IPS DF 4.7 (cell line): ENCODE measurements around the gene GCDH.

Experiments
- DNase-seq: peaks from one replicate; pipeline ENCODE4 v3.0.0-alpha.2; 2013; ENCODE audit warnings: low spot score; ENCODE audit errors: extremely low read depth

GCDH gene

GRCh38 chr19:12938779-12939601, 48.0 kb downstream of the GCDH start:
- no peak for DNase-seq

- DNase-seq: no peak
Measured at GRCh38 chr19:12939975-12940423, 49.0 kb downstream of the GCDH start.

GRCh38 chr19:12940897-12941296, 49.9 kb downstream of the GCDH start:
- DNase-seq: no peak

- DNase-seq: no peak
Measured at GRCh38 chr19:12943437-12944044, 52.6 kb downstream of the GCDH start.

- no peak for DNase-seq
Measured at GRCh38 chr19:12944104-12944674, 53.2 kb downstream of the GCDH start.

- DNase-seq: no peak
Measured at GRCh38 chr19:12945479-12946091, 54.6 kb downstream of the GCDH start, which contains the start of gene RAD23A. Gene RAD23A (plus strand): TSS chr19:12945862. CDS start chr19:12945949, 87 bp downstream.

- DNase-seq: no peak
Measured at GRCh38 chr19:12946092-12946721, 55.2 kb downstream of the GCDH start.

GRCh38 chr19:12946731-12947496, 56.0 kb downstream of the GCDH start:
- no peak for DNase-seq

- no peak for DNase-seq
Measured at GRCh38 chr19:12947702-12948611, 57.0 kb downstream of the GCDH start.

- DNase-seq: no peak
Measured at GRCh38 chr19:12948612-12949362, 57.8 kb downstream of the GCDH start.
